ENCODE data around the gene KHDC4. TPM values are rescaled to one million over a fixed set of nuclear protein-coding genes. Genes with fewer than 3 reads are reported as not detected.

Gene KHDC4
- total and polyA plus RNA-seq, 9 of the 15 experiments (the other 6 are each of a cell fraction or from before 2014, with no cell fraction given) = 12.1 to 185 (median 65.6) TPM

DNA sequence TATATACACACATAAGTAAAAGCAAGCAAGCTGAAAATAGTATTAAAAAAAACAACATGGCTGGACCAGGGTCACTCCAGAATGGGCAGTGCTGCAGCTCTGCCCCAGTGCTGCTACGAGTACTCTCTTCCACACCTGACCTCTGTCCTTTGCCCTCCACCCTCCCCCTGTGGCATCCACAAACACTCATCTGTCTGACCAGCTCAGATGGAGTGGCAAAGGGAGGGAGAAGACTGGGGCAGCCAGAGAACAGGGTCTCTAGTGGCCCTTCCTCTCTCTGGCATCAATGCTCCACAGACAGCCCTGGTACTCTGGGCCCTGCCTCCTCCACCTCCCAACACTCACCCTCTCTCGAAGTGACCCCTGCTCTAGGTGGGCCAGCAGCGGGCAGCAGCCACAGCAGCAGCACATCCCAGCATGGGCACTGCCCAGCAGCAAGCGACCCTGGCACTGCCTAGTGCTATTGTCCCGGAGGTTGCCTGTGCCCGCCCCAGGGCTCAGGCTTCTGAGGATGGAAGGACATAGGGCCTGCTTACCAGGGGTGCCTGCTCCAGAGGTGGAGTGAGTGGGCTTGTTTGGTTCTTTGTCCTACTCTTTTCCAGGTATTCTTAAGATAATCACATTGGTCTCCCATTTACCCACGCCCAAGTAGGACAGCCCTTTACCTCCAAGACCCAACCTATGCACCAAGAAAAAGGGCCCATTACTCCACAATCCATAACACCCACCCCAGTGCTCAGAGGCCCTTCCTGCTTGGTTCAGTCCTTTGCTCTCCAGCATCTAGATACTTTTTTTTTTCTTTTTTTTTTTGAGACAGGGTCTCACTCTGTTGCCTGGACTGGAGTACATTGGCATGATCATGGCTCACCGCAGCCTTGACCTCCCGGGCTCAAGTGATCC is 37.9 kb upstream of the KHDC4 start (continued):
- TF ChIP-seq NR2C2 (CRISPR knock-in tag; IDR thresholded peaks at IDR 0.05) (no peak), NR2C2 (tag; IDR thresholded peaks at IDR 0.05) (0 out of 2 replicates have a peak, but pooled peaks have one; percentile 29), MAFG (tag; conservative IDR thresholded peaks at IDR 0.05) (no peak), CCAR2 (IDR thresholded peaks at IDR 0.05; ENCODE audit: low read depth, low read length) (no peak), MAFF (IDR thresholded peaks at IDR 0.05; ENCODE audit: low read length) (no peak), ILK (tag; IDR thresholded peaks at IDR 0.05; ENCODE audit: borderline replicate concordance, low read depth) (no peak), CC2D1A (IDR thresholded peaks at IDR 0.05) (no peak)

DNA sequence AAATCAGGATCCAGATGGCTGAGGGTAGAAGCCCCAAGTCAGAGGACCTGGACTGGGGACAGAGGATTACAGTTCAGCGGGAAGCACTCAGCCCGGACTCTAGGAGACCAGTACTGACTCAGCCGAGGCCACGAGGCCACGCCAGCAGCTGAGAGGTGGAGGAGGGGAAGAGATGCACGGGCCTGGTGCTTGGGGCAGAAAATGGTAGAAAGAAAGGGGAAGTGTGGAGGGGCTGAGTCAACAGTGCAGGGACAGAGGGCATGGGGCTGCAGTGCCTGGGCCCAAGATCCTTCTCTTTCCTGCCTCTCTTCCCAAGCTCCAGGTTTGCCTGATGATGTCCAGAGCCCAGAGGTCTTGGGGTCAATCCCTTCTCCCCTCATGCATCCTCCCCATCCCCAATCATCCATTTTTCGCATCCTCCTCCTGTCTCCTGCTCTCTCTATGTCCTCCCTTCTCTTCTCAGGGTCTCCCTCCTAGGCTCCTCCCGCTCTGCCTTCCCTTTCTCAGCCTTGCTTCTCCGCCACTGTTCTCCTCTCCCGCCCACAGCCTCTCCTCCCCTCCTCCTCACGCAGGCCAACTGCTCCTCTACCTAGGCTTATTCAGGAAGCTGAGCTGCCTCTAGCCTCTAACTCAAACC is 36.4 kb upstream of the KHDC4 start:
- peak overlapping the region; percentile 50 to 85 for H3K9ac ChIP-seq (ENCODE audit: insufficient read depth in 1 of 2, low read depth in 2 of 2, low read length in 2 of 2)
- no TSS peak for BruUV-seq (replicated peaks)
- DNase-seq (ENCODE audit: extremely low read depth in 1 of 4, low spot score in 3 of 4) (peak in 3 of 4 experiments; percentile 53 to 85 (median 80)), FAIRE-seq (peak; percentile 91), ATAC-seq (peak; percentile 83)
- 4% methylated on average over 10 of the region's 11 CpGs for WGBS (ENCODE audit: insufficient coverage, low coverage, missing lambda C conversion rate)
- 0 out of 2 replicates have a peak overlapping the region, but pooled peaks have one; percentile 9 for H3K4me3 ChIP-seq
- CTCF ChIA-PET (ENCODE audit: low intra/inter-chr PET ratio) = no interaction called here
- H3K9me1 ChIP-seq (ENCODE audit: control insufficient read depth, insufficient read depth, low read length) = peaks cover 5% of the 10 kb centered on the region
- in situ Hi-C loops (cut with MboI) = no loop called here
- H3K27me3 ChIP-seq (ENCODE audit: control insufficient read depth in 2 of 2, insufficient read depth in 2 of 2, low read length in 2 of 2) = no peaks in the 10 kb centered on the region
- H2AFZ ChIP-seq (ENCODE audit: low read depth, low read length) = no peak overlapping the region
- H3K36me3 ChIP-seq (ENCODE audit: control insufficient read depth, insufficient read depth, low read length) = peaks cover 79% of the 10 kb centered on the region; the same call in 2 of the 3 replicates
- peaks cover 52 to 54% of the 10 kb centered on the region in 2 experiments for H3K4me1 ChIP-seq (replicated peaks in 1 of 2; ENCODE audit: control insufficient read depth in 2 of 2, insufficient read depth in 2 of 2, low read length in 2 of 2)
- H3K9me3 ChIP-seq (replicated peaks; ENCODE audit: control insufficient read depth, insufficient read depth, low read depth, low read length) = no peaks in the 10 kb centered on the region
- intact Hi-C loops (cut with micrococcal nuclease) = no loop called here
- peaks cover 83% of the 10 kb centered on the region for H3K79me2 ChIP-seq (ENCODE audit: control insufficient read depth, insufficient read depth, low read length)
- H3K4me2 ChIP-seq (ENCODE audit: insufficient read depth, low read length) = peak overlapping the region; percentile 67
- peak overlapping the region; percentile 83 for H3K27ac ChIP-seq (ENCODE audit: extremely low read depth, low read depth, low read length)
- H4K20me1 ChIP-seq (replicated peaks; ENCODE audit: control insufficient read depth, insufficient read depth, low read length) = peaks cover 9% of the 10 kb centered on the region; the same call in 1 of the 2 replicates
- POLR2A ChIA-PET = interaction anchor here (0.7 to 6.0 kb wide), 7 partner anchors 7 to 35 kb away, joined by 3 to 41 read pairs (median 5); partner anchors contain the start of gene ARHGEF2
- TF ChIP-seq KDM2B (CRISPR knock-in tag; IDR thresholded peaks at IDR 0.05) (no peak), HDGF (IDR thresholded peaks at IDR 0.05) (peak; percentile 72; the same call in 1 of the 2 replicates), ARID1B (IDR thresholded peaks at IDR 0.05) (peak; percentile 78), UBTF (IDR thresholded peaks at IDR 0.05; ENCODE audit: borderline replicate concordance in 1 of 2, low read depth in 2 of 2, low read length in 2 of 2) (peak in 1 of 2 experiments; percentile 73; a peak in 1 of 4 replicates), RAD21 (CRISPR knock-in tag; conservative IDR thresholded peaks at IDR 0.05 in 1 of 2, IDR thresholded peaks at IDR 0.05 in 1 of 2) (peak in 1 of 2 experiments; percentile 18; a peak in 2 of 4 replicates)
- TF ChIP-seq, protein P1, sequence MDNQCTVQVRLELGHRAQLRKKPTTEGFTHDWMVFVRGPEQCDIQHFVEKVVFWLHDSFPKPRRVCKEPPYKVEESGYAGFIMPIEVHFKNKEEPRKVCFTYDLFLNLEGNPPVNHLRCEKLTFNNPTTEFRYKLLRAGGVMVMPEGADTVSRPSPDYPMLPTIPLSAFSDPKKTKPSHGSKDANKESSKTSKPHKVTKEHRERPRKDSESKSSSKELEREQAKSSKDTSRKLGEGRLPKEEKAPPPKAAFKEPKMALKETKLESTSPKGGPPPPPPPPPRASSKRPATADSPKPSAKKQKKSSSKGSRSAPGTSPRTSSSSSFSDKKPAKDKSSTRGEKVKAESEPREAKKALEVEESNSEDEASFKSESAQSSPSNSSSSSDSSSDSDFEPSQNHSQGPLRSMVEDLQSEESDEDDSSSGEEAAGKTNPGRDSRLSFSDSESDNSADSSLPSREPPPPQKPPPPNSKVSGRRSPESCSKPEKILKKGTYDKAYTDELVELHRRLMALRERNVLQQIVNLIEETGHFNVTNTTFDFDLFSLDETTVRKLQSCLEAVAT (IDR thresholded peaks at IDR 0.05) = peak; percentile 41 to 87; a peak in 3 of 4 replicates

Data from K562 (cell line).